HG03025 (cell line): ENCODE measurements around the gene INSC.

Source experiments
- ATAC-seq: cut with Tn5 transposase; IDR thresholded peaks from one replicate; pipeline ENCODE4 v1.9.1; 2021; ENCODE audit warnings: mild to moderate bottlenecking, moderate library complexity; ENCODE audit not compliant: unreplicated experiment, low FRiP score

INSC gene

DNA sequence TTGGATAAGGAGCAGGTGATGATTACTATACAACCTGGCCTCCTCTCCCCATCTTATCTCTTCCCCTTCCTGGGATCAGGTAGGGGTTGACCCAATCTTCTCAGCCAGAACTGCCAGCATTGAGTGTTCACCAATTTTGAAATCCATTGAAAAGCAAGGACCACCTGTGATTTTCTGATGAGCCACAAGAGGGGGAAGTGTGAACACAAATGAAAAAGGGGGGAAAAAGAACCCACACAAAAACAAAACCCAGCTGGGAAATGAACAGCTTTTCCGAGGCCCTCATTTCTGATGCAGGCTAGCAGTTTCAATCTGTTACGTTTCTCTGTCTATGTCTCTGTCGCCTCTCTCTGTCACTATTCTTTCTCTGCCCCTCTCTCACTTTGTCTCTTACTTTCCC is 161.9 kb downstream of the INSC start:
- ATAC-seq, result no peak

- ATAC-seq, result no peak
Measured at GRCh38 chr11:15278128-15278527, 163.4 kb downstream of the INSC start.

GRCh38 chr11:15280393-15280792 is 165.7 kb downstream of the INSC start:
- peak; percentile 76 for ATAC-seq

GRCh38 chr11:15282754-15283153 is 168.0 kb downstream of the INSC start:
- ATAC-seq, result no peak

DNA sequence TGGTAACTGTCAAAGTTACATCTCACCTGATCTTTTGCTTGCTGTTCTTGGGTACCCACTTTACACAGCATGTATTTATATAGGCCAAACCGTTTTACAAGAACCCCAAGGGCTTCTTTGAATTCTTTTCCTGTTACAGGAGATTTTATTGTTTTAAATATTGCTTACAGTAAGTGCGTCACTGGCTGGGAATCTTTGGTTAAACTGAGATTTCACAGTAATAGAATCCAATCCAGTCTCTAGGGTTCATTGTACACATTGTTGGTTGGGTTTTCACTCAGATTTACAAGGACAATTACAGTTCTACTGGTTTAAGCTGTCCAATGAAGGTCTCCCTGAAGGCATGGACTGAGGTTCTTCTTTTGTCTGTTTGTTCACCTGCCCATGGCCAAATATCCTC is 171.7 kb downstream of the INSC start:
- ATAC-seq, result no peak

DNA sequence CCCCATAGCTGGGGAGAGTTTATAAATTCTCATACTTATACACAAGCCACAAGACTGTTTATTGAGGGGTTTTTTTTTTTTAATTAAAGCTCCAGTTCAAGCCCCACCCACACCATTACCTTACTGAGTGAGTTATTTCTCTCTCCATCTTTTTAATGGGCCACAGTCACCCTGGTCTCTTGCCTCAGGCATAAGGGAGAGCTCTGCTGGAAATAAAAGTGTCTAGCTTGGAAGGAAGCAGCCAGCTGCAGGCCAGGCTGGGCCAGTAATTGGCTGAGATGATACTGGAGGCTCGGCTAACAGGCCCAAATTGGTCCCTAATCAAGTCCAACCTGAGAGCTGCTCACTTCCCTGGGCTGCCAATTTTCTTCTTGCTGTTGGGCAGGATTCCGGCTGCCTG is 174.1 kb downstream of the INSC start:
- no peak for ATAC-seq

DNA sequence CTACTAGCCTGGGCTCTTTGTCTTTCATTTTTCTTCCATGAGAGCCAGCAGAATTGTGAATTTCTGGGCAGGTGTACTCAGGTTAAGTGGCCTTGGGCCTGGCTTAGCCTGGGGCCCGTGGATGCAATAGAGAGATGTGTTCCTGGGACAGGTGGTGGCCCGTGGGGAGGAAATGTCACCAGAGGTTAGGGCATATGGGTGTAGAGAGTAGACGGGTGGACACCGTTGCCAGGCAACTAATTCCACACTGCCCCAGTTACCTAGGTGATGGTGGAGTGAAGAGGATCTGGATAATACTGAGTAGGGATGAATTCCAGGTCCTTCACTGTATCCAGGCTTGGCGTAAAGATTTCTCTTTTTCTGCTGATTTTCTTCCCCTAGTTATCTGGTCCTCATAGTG is 175.0 kb downstream of the INSC start:
- ATAC-seq, result no peak

- ATAC-seq, result no peak
Measured at GRCh38 chr11:15291885-15292284, 177.2 kb downstream of the INSC start.

DNA sequence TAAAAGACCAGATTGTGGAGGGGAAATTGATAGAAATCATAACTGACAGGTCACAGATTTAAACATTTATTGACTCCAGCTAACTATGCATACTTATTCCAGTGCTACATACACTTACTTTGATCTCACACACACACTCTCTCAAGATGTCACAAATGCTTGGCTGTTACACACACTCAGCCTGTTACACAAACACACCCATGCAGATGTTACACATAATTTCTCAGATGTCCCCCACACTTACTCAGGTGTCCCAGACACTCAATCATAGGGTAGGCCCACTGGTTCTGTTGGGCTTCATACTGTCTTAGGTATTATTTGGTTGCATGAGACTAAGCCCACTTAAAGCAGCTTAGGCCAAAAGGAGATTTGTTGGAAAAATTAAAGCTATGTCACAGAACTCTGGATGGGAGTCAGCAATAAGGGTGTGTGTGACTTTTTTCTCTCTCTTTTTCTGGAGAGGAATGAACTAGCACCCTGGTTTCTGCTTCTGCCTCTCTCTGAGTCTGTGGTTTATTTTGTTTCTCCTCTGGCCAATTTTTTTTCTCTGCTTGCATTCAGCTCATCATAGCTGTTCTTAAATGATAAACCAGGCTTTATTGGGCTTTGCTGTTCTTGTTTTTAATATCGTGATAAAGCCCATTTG is 179.4 kb downstream of the INSC start:
- ATAC-seq, result no peak

DNA sequence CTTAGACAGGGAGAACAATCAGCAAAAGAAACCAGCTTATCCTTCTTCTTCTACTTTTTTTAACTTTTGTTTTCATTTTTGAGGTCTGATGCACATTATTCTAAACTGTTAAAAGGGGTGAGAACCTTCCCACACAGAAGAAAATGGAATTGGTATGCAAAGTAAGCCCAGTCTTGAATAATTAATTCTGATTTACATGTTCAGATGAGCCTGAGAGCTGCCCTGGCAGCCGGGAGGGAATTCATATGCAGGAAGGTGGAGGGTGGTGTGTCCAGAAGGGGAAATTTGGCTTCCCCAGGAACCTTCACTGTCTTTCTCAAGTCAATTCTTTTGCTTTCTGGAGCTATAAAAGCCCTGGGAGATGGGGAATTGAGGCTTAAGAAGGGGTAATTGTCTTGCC is 181.0 kb downstream of the INSC start:
- ATAC-seq, result no peak
